NCI-H526 treated with DMSO at 0.1 percent for 48 hours (cell line): ENCODE data around the gene PCGF5.
"Not testable (repeated sequence)": the region's sequence is repeated elsewhere in the genome, so short reads cannot be mapped to it uniquely, and the experiment has no call there.

Source experiments
- DNase-seq: peaks from one replicate; lab custom pipeline; 2025; lab: John Stamatoyannopoulos, UW

The PCGF5 gene

GRCh38 chr10:91210014-91210413 lies 10.4 kb upstream of the PCGF5 start:
- DNase-seq, result no peak

GRCh38 chr10:91210435-91210834 lies 10.0 kb upstream of the PCGF5 start:
- peak; percentile 53 for DNase-seq

GRCh38 chr10:91211675-91212074 lies 8.8 kb upstream of the PCGF5 start:
- no peak for DNase-seq

- no peak for DNase-seq
Observed at GRCh38 chr10:91214911-91215310, 5.6 kb upstream of the PCGF5 start.

- DNase-seq, result no peak
Observed at GRCh38 chr10:91215384-91215783, 5.1 kb upstream of the PCGF5 start.

- DNase-seq, result no peak
Observed at GRCh38 chr10:91219371-91220193, 881 bp upstream of the PCGF5 start.

- DNase-seq, result peak; percentile 5
Observed at GRCh38 chr10:91220954-91221675, 652 bp downstream of the PCGF5 start.

GRCh38 chr10:91226093-91226492 lies 5.6 kb downstream of the PCGF5 start:
- DNase-seq, result no peak

- no peak for DNase-seq
Observed at GRCh38 chr10:91227576-91227975, 7.1 kb downstream of the PCGF5 start.

GRCh38 chr10:91229683-91230082 lies 9.2 kb downstream of the PCGF5 start:
- DNase-seq, result no peak

- no peak for DNase-seq
Observed at GRCh38 chr10:91238191-91238590, 17.7 kb downstream of the PCGF5 start.

- DNase-seq, result no peak
Observed at GRCh38 chr10:91239789-91240188, 19.3 kb downstream of the PCGF5 start.

GRCh38 chr10:91242940-91243339 lies 22.5 kb downstream of the PCGF5 start:
- no peak for DNase-seq

GRCh38 chr10:91247360-91248111 lies 27.1 kb downstream of the PCGF5 start:
- no peak for DNase-seq

- no peak for DNase-seq
Observed at GRCh38 chr10:91249700-91250099, 29.2 kb downstream of the PCGF5 start.

GRCh38 chr10:91250341-91250740 lies 29.9 kb downstream of the PCGF5 start:
- no peak for DNase-seq

GRCh38 chr10:91251430-91252056 lies 31.1 kb downstream of the PCGF5 start:
- no peak for DNase-seq

- DNase-seq, result no peak
Observed at GRCh38 chr10:91253300-91253699, 32.8 kb downstream of the PCGF5 start.

- no peak for DNase-seq
Observed at GRCh38 chr10:91257310-91257709, 36.8 kb downstream of the PCGF5 start.

GRCh38 chr10:91260417-91260816 lies 40.0 kb downstream of the PCGF5 start:
- not testable (repeated sequence) for DNase-seq

- no peak for DNase-seq
Observed at GRCh38 chr10:91271886-91272285, 51.4 kb downstream of the PCGF5 start.

GRCh38 chr10:91284486-91285090 lies 64.1 kb downstream of the PCGF5 start:
- no peak for DNase-seq
